Measurements from ENCODE around the gene RFNG.

The RFNG gene

DNA sequence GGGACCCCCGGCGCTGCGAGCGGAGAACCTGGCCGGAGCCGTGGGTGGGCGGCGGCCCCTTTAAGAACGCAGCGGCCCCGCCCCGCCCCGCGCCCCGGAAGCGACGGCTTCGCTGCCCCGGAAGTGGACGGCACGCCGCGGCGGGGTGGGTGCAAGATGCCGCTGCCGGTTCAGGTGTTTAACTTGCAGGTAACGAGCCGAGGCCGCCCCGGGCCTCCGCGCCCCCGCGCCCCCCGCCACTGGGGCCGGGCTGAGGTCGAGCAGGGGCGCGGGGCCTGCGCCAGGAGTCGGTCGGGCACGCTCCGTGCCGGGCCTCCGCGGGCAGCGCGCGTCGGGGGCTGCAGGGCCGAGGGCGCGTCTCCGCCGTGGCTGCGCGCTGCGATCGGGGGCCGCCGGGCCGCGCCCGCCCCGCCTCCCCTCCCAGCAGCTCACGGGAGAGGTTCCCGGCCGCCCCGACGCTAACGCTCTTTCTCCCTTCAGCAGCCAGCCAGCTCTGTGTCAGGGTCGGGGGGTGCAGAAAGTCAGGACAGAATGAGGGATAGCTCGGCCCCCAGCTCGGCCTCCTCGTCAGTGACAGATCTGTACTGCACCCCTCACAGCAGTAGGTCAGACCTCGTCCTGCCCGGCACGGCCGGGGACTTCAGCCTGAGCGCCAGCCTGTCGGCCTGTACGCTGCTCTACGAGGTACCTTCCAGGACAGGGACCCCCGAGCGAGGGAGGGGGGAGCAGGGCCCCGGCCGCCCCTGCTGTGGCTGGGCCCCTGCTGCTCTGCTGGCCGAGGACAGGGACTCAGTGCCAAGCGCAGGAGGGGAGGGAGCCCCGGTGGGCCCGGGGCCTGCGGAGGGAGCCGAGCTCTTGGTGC, at the start of gene RFNG, which contains the start of gene GPS1:
TSS of gene RFNG (minus strand) at position 36 of the 862 bp plus-strand sequence. CDS start 45 bp downstream, outside the sequence.
TSS of gene GPS1 (plus strand) at position 123 of the 862 bp plus-strand sequence. CDS start at position 157, 34 bp downstream.
- H3K4me3 ChIP-seq (ENCODE audit: low read depth, low read length): peak within 1 kb of the TSS; percentile 85
- TF ChIP-seq, protein P1, sequence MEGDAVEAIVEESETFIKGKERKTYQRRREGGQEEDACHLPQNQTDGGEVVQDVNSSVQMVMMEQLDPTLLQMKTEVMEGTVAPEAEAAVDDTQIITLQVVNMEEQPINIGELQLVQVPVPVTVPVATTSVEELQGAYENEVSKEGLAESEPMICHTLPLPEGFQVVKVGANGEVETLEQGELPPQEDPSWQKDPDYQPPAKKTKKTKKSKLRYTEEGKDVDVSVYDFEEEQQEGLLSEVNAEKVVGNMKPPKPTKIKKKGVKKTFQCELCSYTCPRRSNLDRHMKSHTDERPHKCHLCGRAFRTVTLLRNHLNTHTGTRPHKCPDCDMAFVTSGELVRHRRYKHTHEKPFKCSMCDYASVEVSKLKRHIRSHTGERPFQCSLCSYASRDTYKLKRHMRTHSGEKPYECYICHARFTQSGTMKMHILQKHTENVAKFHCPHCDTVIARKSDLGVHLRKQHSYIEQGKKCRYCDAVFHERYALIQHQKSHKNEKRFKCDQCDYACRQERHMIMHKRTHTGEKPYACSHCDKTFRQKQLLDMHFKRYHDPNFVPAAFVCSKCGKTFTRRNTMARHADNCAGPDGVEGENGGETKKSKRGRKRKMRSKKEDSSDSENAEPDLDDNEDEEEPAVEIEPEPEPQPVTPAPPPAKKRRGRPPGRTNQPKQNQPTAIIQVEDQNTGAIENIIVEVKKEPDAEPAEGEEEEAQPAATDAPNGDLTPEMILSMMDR (IDR thresholded peaks at IDR 0.05; ENCODE audit: low read depth, low read length): no peak

DNA sequence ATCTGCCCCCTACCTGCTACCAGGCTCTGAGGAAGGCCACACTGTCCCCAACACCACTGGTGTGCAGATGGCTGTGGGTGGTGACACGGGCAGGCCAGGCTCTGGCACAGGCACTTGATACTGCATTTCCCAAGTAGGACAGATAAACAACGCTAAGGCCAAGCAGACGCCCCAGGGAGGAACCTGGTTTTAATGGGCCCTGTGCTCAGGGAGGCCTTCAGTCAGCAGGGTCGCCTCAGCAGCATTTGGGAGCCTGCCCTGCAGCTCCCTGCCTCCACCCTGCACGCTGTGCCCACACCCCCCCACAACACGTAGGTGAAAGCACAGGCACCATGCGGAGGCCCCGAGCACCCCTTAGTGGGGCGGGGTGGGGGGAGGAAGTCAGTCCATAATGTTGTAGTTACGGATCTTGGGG, 49.7 kb upstream of the RFNG start:
- TF ChIP-seq, protein P1 (IDR thresholded peaks at IDR 0.05; ENCODE audit: low read depth, low read length): no peak

DNA sequence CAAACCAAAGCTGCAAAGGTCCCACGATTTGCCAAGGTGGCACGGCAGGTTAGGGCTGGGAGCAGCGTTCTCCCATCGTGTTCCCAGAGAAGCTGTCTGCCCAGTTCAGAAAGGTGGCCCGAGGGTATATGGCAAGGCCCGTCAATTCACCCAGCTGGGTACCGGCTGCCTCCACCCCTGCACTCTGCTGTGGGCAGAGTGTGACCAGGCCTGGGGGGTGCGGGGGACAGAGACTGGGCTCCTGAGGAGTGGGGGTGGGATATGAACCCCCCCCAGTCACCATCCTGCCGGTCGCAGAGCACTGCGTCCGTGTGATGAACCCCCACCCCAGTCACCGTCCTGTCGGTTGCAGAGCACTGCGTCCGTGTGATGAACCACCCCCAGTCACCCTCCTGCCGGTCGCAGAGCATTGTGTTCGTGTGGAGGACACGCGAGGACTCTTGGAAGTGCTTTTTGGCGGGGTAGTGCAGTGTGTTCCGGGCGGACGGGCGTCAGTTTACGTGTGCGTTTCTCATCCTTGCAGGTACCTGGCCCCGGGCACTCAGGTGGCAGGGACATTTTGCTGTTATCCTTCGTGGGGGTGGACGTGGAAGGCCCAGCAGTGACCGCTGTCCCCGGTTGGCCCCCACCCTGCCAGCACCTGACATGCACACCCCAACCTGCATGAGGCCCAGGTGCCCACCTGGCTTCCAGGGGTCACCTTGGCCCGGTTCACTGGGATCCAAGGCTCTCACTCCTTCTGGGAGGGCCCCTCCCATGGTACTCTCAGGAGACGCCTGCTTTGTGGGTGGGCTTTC, 49.1 kb upstream of the RFNG start:
- TF ChIP-seq, protein P1 (IDR thresholded peaks at IDR 0.05; ENCODE audit: low read depth, low read length): no peak
- H3K4me3 ChIP-seq (ENCODE audit: low read depth, low read length): no peak overlapping the region

More for the DNA sequence above, 49.7 kb upstream of the RFNG start:
- H3K4me3 ChIP-seq (ENCODE audit: low read depth, low read length): no peak overlapping the region

- peak overlapping the region; percentile 48 for H3K4me3 ChIP-seq (ENCODE audit: low read depth, low read length)
- TF ChIP-seq, protein P1 (IDR thresholded peaks at IDR 0.05; ENCODE audit: low read depth, low read length): no peak
Measured at GRCh38 chr17:82098939-82099763, 47.5 kb upstream of the RFNG start.

DNA sequence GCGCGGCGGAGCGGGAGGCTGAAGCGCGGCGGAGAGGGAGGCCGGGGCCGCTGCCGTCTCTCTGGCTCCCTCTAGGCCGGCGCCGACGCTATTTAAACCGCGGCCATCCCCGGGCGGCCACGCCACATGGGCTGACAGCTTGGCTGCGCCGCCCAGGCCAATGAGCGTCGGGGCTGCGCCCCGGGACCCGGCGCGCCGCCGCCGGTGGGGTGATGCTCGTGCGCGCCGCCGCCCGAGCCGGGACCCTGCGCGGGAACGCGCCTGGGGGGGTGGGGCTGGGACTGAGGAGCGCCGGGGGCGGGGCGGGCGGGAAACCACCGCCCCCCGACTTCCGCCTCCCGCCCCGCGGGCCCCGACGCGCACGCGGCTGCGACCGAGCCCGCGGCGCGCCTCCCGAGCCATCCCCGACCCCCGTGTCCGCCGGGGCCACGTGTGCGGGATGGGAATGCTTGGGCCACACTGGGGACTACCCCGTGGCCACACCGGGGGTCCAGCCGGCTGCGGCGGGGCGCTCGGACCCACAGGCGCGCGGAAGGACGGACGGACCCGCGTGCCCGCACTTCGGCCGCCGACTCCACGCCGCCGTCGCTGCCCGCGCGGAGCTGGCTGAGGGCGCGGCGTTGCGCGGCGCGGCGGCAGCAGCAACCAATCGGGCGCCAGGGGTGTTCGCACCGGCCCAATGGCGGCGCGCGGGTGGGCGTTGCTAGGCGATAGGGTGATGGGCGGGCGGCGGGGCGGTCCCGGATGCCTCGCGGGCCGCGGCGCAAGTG, 46.7 kb upstream of the RFNG start, which contains the start of gene FASN:
TSS of gene FASN (minus strand) at position 68 of the 770 bp plus-strand sequence. CDS start 1,791 bp downstream, outside the sequence.
- H3K4me3 ChIP-seq (ENCODE audit: low read depth, low read length): peak within 1 kb of the TSS; percentile 69
- TF ChIP-seq, protein P1 (IDR thresholded peaks at IDR 0.05; ENCODE audit: low read depth, low read length): 0 out of 2 replicates have a peak, but pooled peaks have one; percentile 5

- peak overlapping the region; percentile 69 for H3K4me3 ChIP-seq (ENCODE audit: low read depth, low read length)
- TF ChIP-seq, protein P1 (IDR thresholded peaks at IDR 0.05; ENCODE audit: low read depth, low read length): no peak
Measured at GRCh38 chr17:82097919-82098168, 46.2 kb upstream of the RFNG start.
